ENCODE measurements around the gene CPN1.
"Not testable (repeated sequence)": the region's sequence is repeated elsewhere in the genome, so short reads cannot be mapped to it uniquely, and the experiment has no call there.

CPN1 gene

GRCh38 chr10:100128951-100129350 is 47.3 kb upstream of the CPN1 start:
- Histone ChIP-seq H2AFZ (ENCODE audit: low read length) (no peak overlapping the region), H3K27me3 (replicated peaks; ENCODE audit: insufficient read depth, low read length) (no peaks in the 10 kb centered on the region), H3K4me1 (ENCODE audit: low read length) (no peaks in the 10 kb centered on the region), H3K9ac (ENCODE audit: low read length) (no peak overlapping the region), H3K9me3 (replicated peaks; ENCODE audit: insufficient read depth, low read length) (no peaks in the 10 kb centered on the region), H3K36me3 (replicated peaks; ENCODE audit: insufficient read depth, low read length) (no peaks in the 10 kb centered on the region), H3K4me2 (ENCODE audit: low read depth, low read length) (no peak overlapping the region), H3K79me2 (ENCODE audit: low read length) (no peaks in the 10 kb centered on the region), H4K20me1 (ENCODE audit: insufficient read depth, low read length) (no peaks in the 10 kb centered on the region), H3K9me2 (replicated peaks; ENCODE audit: insufficient read depth, low read length) (no peaks in the 10 kb centered on the region), H3F3A (ENCODE audit: insufficient read depth, low read length) (no peaks in the 10 kb centered on the region), H3K27ac (ENCODE audit: low read length) (no peak overlapping the region), H3K4me3 (ENCODE audit: low read length) (no peak overlapping the region)
- no peak for DNase-seq
- TF ChIP-seq EZH2 (optimal IDR thresholded peaks at IDR 0.05; ENCODE audit: low read depth, low read length) = no peak
- no peak for TF ChIP-seq EZH2phosphoT487 (IDR thresholded peaks at IDR 0.05; ENCODE audit: low read length)
- no peak for TF ChIP-seq CTCF (IDR thresholded peaks at IDR 0.05; ENCODE audit: low read length)

DNA sequence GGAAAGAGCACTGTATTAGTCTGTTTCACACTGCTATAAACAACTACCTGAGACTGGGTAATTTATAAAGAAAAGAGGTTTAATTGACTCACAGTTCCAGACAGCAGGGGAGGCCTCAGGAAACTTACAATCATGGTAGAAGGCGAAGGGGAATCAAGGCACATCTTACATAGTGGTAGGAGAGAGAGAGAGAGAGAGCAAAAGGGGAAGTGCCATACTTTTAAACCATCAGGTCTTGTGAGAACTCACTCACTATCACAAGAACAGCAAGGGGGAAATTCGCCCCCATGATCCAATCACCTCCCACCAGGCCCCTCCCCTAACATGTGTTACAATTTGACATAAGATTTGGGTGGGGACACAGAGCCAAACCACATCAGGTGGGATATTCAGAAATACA is 43.7 kb upstream of the CPN1 start:
- not testable (repeated sequence) for H3K36me3 ChIP-seq (replicated peaks; ENCODE audit: insufficient read depth, low read length); H3K9ac ChIP-seq (ENCODE audit: low read length); H3K4me2 ChIP-seq (ENCODE audit: low read depth, low read length); DNase-seq; H3K27me3 ChIP-seq (replicated peaks; ENCODE audit: insufficient read depth, low read length); H3K9me2 ChIP-seq (replicated peaks; ENCODE audit: insufficient read depth, low read length); H3F3A ChIP-seq (ENCODE audit: insufficient read depth, low read length); H2AFZ ChIP-seq (ENCODE audit: low read length); H4K20me1 ChIP-seq (ENCODE audit: insufficient read depth, low read length); H3K27ac ChIP-seq (ENCODE audit: low read length); H3K4me1 ChIP-seq (ENCODE audit: low read length); H3K4me3 ChIP-seq (ENCODE audit: low read length); H3K9me3 ChIP-seq (replicated peaks; ENCODE audit: insufficient read depth, low read length); H3K79me2 ChIP-seq (ENCODE audit: low read length)

GRCh38 chr10:100124097-100124496 is 42.4 kb upstream of the CPN1 start:
- no peak for TF ChIP-seq EZH2phosphoT487 (IDR thresholded peaks at IDR 0.05; ENCODE audit: low read length)
- no peak for TF ChIP-seq EZH2 (optimal IDR thresholded peaks at IDR 0.05; ENCODE audit: low read depth, low read length)
- TF ChIP-seq CTCF (IDR thresholded peaks at IDR 0.05; ENCODE audit: low read length) = no peak
- no peaks in the 10 kb centered on the region for H3F3A ChIP-seq (ENCODE audit: insufficient read depth, low read length)
- H3K4me1 ChIP-seq (ENCODE audit: low read length) = no peaks in the 10 kb centered on the region
- no peak overlapping the region for H2AFZ ChIP-seq (ENCODE audit: low read length)
- DNase-seq = no peak
- H3K79me2 ChIP-seq (ENCODE audit: low read length) = no peaks in the 10 kb centered on the region
- H3K9ac ChIP-seq (ENCODE audit: low read length) = no peak overlapping the region
- H3K9me3 ChIP-seq (replicated peaks; ENCODE audit: insufficient read depth, low read length) = no peaks in the 10 kb centered on the region
- no peak overlapping the region for H3K4me3 ChIP-seq (ENCODE audit: low read length)
- H4K20me1 ChIP-seq (ENCODE audit: insufficient read depth, low read length) = no peaks in the 10 kb centered on the region
- no peaks in the 10 kb centered on the region for H3K36me3 ChIP-seq (replicated peaks; ENCODE audit: insufficient read depth, low read length)
- no peak overlapping the region for H3K4me2 ChIP-seq (ENCODE audit: low read depth, low read length)
- H3K27me3 ChIP-seq (replicated peaks; ENCODE audit: insufficient read depth, low read length) = no peaks in the 10 kb centered on the region
- H3K9me2 ChIP-seq (replicated peaks; ENCODE audit: insufficient read depth, low read length) = no peaks in the 10 kb centered on the region
- H3K27ac ChIP-seq (ENCODE audit: low read length) = no peak overlapping the region

DNA sequence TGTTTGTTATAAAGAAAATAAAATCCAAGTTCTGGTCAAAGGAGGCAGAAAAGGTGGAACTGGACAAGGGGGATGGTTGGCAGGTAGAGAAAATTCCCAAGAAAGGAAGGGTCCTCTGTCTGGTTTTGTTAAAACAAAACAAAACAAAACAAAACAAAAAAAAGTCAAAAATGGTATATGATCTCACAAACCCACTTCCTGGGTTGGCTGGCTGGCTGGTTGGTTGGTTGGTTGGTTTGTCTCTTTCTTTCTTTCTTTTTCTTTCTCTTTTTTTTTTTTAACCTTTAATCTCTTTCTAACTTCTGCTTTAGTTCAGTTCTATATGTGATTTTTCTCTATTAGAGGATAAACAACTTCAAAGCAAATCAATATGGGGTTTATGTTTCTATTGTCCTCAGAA is 41.1 kb upstream of the CPN1 start:
- no peak for TF ChIP-seq EZH2 (optimal IDR thresholded peaks at IDR 0.05; ENCODE audit: low read depth, low read length)
- no peak for TF ChIP-seq EZH2phosphoT487 (IDR thresholded peaks at IDR 0.05; ENCODE audit: low read length)
- TF ChIP-seq CTCF (IDR thresholded peaks at IDR 0.05; ENCODE audit: low read length) = no peak
- Histone ChIP-seq H2AFZ (ENCODE audit: low read length) (peak overlapping the region; percentile 0; the same call in 1 of the 2 replicates), H3K79me2 (ENCODE audit: low read length) (no peaks in the 10 kb centered on the region)

More for the DNA sequence above, 41.1 kb upstream of the CPN1 start:
- Histone ChIP-seq H3K36me3 (replicated peaks; ENCODE audit: insufficient read depth, low read length) (no peaks in the 10 kb centered on the region), H3K4me3 (ENCODE audit: low read length) (no peak overlapping the region), H3K9me2 (replicated peaks; ENCODE audit: insufficient read depth, low read length) (no peaks in the 10 kb centered on the region), H3K9me3 (replicated peaks; ENCODE audit: insufficient read depth, low read length) (no peaks in the 10 kb centered on the region), H3K27me3 (replicated peaks; ENCODE audit: insufficient read depth, low read length) (no peaks in the 10 kb centered on the region), H3K4me2 (ENCODE audit: low read depth, low read length) (peak overlapping the region; percentile 7; the same call in 1 of the 2 replicates), H3K9ac (ENCODE audit: low read length) (no peak overlapping the region), H3K4me1 (ENCODE audit: low read length) (no peaks in the 10 kb centered on the region), H3K27ac (ENCODE audit: low read length) (no peak overlapping the region), H3F3A (ENCODE audit: insufficient read depth, low read length) (no peaks in the 10 kb centered on the region), H4K20me1 (ENCODE audit: insufficient read depth, low read length) (no peaks in the 10 kb centered on the region)
- no peak for DNase-seq
